ENCODE results near the gene SLC35F4.

Gene SLC35F4

DNA sequence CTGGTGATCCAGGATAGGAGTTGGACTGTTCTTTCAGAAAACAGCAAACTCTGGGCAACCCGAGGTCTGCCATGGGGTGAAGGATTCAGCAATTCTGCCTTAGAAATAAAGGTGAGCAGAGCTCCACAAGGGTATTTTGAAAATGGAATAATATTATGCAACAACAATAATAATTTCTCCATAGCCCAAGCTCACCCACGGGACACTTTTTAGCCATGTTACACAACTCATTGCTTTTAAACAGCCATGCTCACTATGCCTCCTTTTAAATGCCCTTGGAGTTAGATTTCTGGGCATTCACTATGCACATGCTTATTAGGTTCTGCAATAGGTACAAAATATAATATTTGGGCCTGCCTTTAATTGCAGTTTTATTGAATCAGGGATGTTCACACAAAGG is 37.2 kb downstream of the SLC35F4 start:
- no peak overlapping the region for H3K4me3 ChIP-seq (ENCODE audit: low read depth, low read length)
- TF ChIP-seq, protein P1, sequence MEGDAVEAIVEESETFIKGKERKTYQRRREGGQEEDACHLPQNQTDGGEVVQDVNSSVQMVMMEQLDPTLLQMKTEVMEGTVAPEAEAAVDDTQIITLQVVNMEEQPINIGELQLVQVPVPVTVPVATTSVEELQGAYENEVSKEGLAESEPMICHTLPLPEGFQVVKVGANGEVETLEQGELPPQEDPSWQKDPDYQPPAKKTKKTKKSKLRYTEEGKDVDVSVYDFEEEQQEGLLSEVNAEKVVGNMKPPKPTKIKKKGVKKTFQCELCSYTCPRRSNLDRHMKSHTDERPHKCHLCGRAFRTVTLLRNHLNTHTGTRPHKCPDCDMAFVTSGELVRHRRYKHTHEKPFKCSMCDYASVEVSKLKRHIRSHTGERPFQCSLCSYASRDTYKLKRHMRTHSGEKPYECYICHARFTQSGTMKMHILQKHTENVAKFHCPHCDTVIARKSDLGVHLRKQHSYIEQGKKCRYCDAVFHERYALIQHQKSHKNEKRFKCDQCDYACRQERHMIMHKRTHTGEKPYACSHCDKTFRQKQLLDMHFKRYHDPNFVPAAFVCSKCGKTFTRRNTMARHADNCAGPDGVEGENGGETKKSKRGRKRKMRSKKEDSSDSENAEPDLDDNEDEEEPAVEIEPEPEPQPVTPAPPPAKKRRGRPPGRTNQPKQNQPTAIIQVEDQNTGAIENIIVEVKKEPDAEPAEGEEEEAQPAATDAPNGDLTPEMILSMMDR (IDR thresholded peaks at IDR 0.05; ENCODE audit: borderline replicate concordance, insufficient read depth, low read depth, low read length): no peak

DNA sequence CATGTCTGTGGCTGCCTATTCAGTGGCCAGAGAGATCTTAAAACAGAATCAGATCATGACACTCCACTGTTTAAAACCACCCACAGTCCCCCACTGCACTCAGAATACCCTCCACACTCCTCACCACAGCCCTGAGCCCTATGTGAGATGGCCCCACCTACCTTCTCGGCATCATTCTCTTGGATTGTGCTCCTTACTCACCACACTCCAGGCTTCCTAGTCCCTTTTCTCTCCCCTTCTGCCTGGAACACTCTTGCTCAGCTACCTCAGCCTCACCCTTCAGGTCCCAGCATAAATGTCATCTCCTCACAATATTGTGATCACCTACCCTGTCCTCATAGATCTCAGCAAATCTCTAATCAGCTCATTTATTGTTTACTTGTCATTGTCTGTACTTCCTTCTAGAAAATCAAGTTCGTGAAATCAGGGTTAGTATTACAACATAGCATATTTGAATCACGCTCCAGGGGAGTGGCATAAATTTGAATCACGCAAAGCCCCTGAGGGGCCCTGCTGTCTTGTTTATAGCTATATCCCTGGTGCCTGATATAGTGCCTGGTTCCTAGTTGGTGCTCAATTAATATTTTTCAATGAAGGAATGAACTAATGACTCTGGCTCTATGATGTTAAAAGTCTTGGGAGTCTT is 42.8 kb downstream of the SLC35F4 start:
- no peak overlapping the region for H3K4me3 ChIP-seq (ENCODE audit: low read depth, low read length)
- TF ChIP-seq, protein P1 (IDR thresholded peaks at IDR 0.05; ENCODE audit: borderline replicate concordance, insufficient read depth, low read depth, low read length): no peak

DNA sequence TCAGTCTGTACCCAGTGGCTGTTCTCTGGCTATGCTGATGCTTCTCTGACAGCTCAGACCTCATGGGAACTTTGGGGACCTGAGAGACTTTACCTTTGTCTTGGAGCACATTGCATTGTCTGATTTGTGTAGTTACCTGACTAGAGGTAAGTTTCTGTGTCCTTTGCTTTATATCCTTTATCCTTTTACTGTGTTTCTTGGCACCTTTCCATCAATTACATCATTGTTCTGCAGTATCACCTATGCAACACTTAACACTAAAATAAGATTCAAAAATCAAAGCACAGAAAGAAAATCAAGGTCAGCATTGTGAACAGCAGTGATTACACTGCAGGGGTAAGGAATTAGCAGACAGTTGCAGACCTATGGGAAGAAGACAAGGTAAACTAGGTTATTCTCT is 43.8 kb downstream of the SLC35F4 start:
- no peak overlapping the region for H3K4me3 ChIP-seq (ENCODE audit: low read depth, low read length)

DNA sequence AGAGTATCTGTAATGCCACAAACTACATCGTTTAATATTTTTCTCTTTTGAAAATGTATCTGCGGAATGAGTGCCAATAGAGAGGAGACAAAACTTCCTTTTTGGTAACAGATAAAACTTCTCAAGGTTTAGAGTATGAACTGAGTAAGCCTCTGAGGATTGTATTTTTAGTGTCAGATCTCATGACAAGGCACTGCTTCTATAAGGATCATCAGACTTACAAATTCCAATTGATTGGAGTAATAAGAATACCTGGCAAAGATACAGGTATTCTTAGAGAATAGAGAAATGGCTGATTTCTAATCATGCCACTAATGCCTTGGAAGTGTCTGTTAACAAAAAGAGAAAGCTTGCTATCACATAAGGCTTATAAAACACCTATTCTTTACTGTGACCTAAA is 45.3 kb downstream of the SLC35F4 start:
- no peak overlapping the region for H3K4me3 ChIP-seq (ENCODE audit: low read depth, low read length)
- TF ChIP-seq, protein P1 (IDR thresholded peaks at IDR 0.05; ENCODE audit: borderline replicate concordance, insufficient read depth, low read depth, low read length): no peak

More for the DNA sequence above, 43.8 kb downstream of the SLC35F4 start:
- TF ChIP-seq, protein P1 (IDR thresholded peaks at IDR 0.05; ENCODE audit: borderline replicate concordance, insufficient read depth, low read depth, low read length): no peak

DNA sequence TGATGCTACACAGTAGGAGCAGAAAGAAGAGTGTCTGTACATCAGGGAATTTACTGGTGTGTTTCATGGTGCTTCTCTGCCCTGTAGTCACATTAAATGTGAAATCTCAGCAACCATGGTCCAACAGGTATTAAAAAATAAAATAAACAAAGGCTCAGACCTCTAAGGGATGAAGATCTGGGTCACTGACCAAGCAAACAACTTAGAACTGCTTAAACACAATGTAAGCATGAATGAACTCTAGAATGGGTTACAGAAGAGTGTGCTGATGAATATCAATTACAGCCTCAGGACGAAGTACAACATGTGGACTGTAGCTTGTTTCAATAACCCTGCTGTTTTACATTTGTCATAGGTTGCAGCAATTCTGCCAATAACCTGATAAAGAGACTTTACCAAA is 47.4 kb downstream of the SLC35F4 start:
- TF ChIP-seq, protein P1 (IDR thresholded peaks at IDR 0.05; ENCODE audit: borderline replicate concordance, insufficient read depth, low read depth, low read length): no peak
- H3K4me3 ChIP-seq (ENCODE audit: low read depth, low read length): no peak overlapping the region

DNA sequence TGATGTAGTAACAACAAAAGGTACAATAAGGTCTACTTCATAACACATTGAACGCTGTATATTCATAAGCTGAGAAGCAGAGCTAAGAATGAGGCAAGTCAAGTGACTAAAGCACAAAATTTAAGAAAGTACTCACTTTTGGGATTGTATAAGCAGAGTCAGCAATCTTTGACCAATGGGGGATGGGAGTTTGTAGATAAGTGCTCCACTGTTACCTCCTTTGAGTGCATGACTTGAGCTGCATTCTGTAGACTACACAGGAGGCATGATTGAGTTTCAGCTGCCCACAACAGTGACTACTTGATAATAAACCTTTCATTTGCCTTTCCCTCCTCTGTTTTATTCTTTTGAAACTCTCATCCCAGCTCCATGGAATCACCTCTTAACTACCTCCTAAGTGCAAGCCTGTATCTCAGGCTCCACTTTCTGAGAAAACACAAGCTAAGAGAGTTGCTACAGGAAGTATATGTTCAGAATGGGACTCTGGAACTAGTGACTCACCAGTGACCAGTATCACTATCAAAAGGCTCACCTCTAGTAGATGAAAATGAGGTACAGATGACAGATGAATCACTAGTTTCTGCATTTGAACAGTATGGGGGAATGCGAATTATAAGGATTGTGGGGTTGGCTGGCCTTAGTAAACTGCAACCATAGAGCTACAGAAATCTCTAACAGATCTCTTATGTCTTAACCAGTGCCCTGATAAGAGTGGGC is 49.2 kb downstream of the SLC35F4 start:
- TF ChIP-seq, protein P1 (IDR thresholded peaks at IDR 0.05; ENCODE audit: borderline replicate concordance, insufficient read depth, low read depth, low read length): no peak
- no peak overlapping the region for H3K4me3 ChIP-seq (ENCODE audit: low read depth, low read length)

DNA sequence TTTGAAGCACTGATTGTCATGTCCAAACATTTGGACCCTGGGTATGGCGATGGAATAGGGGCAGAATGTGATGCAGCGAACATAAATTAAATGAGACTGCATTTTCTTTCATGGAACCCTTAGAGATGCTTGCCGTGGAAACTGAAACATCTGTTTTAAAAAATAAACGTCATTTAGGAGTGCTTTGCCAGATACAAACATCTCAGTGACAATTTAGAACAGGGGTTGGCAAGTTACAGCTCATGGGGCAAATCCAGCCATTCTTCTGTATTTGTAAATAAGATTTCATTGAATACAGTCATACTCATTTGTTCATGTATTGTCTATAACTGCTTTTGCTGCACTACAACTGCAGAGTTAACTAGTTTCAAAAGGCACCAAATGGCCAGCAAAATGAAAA is 51.2 kb downstream of the SLC35F4 start:
- TF ChIP-seq, protein P1 (IDR thresholded peaks at IDR 0.05; ENCODE audit: borderline replicate concordance, insufficient read depth, low read depth, low read length): no peak
- no peak overlapping the region for H3K4me3 ChIP-seq (ENCODE audit: low read depth, low read length)

All from GM12875 (cell line).